GM12864 (cell line): ENCODE data around the gene RSPH4A.

Experiments used
- DNase-seq: peaks from one replicate; pipeline ENCODE4 v3.0.0-alpha.2; 2011; ENCODE audit warnings: low read depth
- H3K4me3 ChIP-seq: 2 replicates; pipeline ENCODE4 v1.5.1; 2011; ENCODE audit warnings: mild to moderate bottlenecking, low read depth, low read length, control low read depth
- TF ChIP-seq, protein P1 (sequence below): IDR thresholded peaks from 2 replicates; pipeline ENCODE4 v1.5.1; 2011; ENCODE audit warnings: low read depth, mild to moderate bottlenecking, moderate library complexity, low read length, control low read depth, inconsistent platforms; ENCODE audit errors: missing control alignments

Gene RSPH4A

DNA sequence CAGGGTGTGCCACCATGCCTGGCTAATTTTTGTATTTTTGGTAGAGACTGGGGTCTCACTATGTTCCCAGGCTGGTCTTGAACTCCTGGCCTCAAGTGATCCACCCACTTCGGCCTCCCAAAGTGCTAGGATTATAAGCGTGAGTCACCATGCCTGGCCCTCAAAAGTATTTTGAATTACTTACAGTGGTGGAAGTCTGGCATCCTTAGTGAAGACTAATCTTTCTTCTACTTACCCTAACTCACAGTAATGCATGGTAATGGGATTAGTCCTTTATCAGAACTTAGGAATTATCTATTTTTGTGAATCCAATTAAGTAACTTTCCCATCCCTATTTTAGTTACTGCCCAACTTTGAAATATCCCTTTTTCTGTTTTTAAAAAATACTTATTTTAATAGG is 41.1 kb upstream of the RSPH4A start:
- DNase-seq: no peak
- H3K4me3 ChIP-seq: no peak overlapping the region
- TF ChIP-seq, protein P1, sequence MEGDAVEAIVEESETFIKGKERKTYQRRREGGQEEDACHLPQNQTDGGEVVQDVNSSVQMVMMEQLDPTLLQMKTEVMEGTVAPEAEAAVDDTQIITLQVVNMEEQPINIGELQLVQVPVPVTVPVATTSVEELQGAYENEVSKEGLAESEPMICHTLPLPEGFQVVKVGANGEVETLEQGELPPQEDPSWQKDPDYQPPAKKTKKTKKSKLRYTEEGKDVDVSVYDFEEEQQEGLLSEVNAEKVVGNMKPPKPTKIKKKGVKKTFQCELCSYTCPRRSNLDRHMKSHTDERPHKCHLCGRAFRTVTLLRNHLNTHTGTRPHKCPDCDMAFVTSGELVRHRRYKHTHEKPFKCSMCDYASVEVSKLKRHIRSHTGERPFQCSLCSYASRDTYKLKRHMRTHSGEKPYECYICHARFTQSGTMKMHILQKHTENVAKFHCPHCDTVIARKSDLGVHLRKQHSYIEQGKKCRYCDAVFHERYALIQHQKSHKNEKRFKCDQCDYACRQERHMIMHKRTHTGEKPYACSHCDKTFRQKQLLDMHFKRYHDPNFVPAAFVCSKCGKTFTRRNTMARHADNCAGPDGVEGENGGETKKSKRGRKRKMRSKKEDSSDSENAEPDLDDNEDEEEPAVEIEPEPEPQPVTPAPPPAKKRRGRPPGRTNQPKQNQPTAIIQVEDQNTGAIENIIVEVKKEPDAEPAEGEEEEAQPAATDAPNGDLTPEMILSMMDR: no peak

DNA sequence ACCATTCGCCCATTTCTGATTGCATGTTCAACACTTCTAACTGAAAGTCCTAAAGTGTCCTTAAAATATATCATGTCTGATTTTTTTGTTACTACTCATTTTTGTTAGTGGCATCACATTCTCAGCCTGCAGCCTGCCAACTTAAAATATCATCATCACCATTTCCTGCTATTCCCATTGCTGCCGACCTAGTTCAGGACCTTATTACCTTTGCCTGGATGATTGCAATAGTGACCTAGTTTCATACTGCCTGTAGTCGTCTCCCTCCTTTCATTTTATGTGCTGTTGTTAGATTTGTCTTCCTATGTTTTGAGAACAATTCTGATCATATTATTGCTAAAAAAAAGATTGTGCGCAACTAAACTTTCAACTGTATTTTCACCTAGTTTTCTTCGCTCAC is 38.8 kb upstream of the RSPH4A start:
- H3K4me3 ChIP-seq: no peak overlapping the region
- TF ChIP-seq, protein P1: no peak

DNA sequence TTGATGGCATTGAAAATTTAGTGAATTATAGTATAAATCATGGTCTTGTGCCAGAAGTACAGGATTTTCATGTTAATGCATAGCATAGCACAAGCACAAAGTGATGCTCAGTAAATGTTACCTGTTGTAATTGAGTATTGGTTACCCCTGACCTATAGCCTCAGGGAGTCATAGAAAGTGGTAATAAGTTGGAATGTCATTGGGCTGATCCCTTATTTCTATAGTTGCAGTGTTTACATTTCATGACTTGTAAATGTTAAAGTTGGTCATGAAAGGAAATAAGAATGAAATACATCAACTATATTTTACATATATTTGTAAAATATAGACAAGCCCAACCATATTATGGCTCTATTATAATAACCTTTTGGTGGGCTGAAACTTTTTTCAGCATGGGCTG is 37.9 kb upstream of the RSPH4A start:
- no peak for DNase-seq
- TF ChIP-seq, protein P1: no peak
- no peak overlapping the region for H3K4me3 ChIP-seq

More for the DNA sequence above, 38.8 kb upstream of the RSPH4A start:
- no peak for DNase-seq

DNA sequence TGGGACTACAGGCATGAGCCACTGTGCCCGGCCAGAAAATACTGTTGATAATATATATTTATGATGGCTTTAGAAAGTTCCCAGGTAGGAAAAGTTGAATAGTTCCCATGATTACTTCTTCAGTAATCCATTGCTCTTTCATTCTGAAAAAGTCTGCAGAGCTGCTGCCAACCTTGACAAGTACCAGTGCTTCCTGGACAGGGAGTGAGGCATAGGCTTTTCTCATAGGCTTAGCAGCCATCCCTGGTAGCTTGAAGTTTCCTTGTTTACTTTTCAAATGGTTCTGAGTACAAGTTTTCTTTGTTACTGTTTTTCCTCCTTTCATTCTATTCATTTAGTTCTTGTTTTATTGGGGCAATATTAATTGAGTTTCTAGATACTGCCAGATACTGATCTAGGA is 37.1 kb upstream of the RSPH4A start:
- no peak for DNase-seq
- no peak overlapping the region for H3K4me3 ChIP-seq

DNA sequence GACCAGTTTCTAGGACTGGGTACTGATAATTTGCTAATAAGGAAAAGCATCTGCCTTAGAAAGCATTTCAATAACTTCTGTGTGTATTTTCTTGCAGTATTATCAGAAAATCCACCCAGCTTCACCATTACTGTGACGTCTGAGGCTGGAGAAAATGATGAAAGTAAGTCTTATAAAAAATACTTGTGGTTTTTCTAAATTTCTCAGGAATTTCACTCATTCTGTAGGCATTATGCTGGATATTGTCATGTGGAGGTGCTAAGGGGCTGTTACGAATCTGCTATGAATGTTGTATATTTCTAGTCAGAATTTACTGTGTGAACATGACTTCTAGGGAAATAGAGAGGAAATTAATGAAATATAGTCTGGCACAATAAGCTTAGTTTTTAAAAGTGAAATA is 36.1 kb upstream of the RSPH4A start:
- no peak overlapping the region for H3K4me3 ChIP-seq
- DNase-seq: no peak

More for the DNA sequence above, 37.1 kb upstream of the RSPH4A start:
- TF ChIP-seq, protein P1: no peak

DNA sequence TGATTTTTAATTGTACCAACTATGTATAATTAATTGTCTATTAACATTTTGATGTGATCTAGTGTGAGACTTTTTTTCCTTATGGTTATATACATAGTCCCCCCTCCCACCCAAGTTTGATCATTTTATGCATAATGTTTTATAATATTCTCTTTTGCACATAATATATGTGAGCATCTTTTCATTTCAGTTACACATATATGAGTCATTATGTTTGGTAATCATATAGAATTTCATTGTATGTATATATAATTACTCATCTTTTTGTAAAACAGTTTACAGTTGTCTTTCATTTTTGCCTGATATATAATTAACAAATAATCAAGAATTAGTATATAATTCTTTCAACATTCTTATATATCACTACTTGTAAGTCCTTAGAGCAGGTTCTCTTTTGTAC is 30.0 kb upstream of the RSPH4A start:
- TF ChIP-seq, protein P1: no peak
- no peak for DNase-seq

More for the DNA sequence above, 36.1 kb upstream of the RSPH4A start:
- TF ChIP-seq, protein P1: no peak

DNA sequence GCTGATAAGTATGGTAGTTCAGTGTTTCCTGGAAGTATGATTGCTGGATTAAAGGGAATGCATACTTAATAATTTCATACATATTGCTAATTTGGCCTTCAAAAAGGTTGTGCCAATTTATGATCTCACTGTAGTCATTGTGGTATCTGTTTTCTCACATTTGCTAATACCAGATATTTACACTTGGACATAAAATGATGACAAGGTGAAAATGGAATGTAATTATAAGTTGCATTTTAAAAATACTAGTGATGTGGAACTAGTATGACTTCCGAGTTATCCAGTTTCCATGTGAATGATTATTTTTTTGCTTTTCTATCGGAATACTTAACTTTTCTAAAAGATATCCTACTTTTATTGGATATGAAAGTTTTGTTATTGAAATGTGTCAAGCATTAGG is 29.5 kb upstream of the RSPH4A start:
- TF ChIP-seq, protein P1: no peak
- DNase-seq: no peak
- no peak overlapping the region for H3K4me3 ChIP-seq

More for the DNA sequence above, 30.0 kb upstream of the RSPH4A start:
- no peak overlapping the region for H3K4me3 ChIP-seq
